NCI-H1092 treated with DMSO at 0.1 percent for 48 hours (cell line): ENCODE results near the gene GOLGA6A.
"Not testable (repeated sequence)": the region's sequence is repeated elsewhere in the genome, so short reads cannot be mapped to it uniquely, and the experiment has no call there.

Source experiments
- DNase-seq: peaks from one replicate; lab custom pipeline; 2025; lab: John Stamatoyannopoulos, UW

The GOLGA6A gene

GRCh38 chr15:74052271-74053260 lies 29.8 kb downstream of the GOLGA6A start:
- not testable (repeated sequence) for DNase-seq

- DNase-seq: no peak
These were observed 31.7 kb downstream of the GOLGA6A start for GRCh38 chr15:74050556-74051234.

- no peak for DNase-seq
These were observed 32.2 kb downstream of the GOLGA6A start for GRCh38 chr15:74050127-74050526.

- no peak for DNase-seq
These were observed 36.1 kb downstream of the GOLGA6A start for GRCh38 chr15:74046275-74046674.

DNA sequence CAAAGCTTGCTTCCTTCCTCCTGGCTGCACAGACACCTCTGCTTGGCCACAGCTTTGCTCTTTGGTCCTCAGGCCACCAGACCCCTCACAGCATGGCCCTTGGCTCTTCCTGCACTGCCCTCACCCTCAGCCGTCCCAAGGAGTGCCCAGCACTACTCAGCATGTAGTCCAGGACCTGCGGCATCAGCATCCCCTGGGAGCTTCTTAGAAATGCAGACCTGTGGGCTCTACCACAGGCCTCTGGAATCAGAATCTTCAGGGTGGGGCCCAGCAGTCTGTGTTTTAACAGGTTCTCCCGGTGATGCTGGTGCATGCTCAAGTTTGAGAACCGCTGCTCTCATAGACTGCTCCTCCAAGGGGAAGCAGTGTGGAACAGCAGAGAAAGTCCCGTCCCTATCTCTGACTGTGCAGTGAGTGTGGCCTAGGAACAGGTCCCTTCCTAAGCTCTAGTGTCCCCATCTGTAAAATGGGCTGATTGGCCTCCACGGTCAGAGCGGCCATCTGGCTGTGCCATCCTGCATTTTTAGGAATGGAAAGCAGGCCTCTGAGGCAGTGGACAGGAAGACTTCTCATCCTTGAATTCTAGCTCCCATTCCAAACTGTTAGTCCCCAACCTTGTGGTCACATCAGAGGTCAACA lies 36.6 kb downstream of the GOLGA6A start:
- DNase-seq: no peak

GRCh38 chr15:74045184-74045583 lies 37.2 kb downstream of the GOLGA6A start:
- DNase-seq: no peak

GRCh38 chr15:74044267-74045110 lies 37.9 kb downstream of the GOLGA6A start:
- DNase-seq: no peak

GRCh38 chr15:74043425-74044266 lies 38.7 kb downstream of the GOLGA6A start:
- no peak for DNase-seq

GRCh38 chr15:74042603-74043424 lies 39.5 kb downstream of the GOLGA6A start:
- DNase-seq: no peak

DNA sequence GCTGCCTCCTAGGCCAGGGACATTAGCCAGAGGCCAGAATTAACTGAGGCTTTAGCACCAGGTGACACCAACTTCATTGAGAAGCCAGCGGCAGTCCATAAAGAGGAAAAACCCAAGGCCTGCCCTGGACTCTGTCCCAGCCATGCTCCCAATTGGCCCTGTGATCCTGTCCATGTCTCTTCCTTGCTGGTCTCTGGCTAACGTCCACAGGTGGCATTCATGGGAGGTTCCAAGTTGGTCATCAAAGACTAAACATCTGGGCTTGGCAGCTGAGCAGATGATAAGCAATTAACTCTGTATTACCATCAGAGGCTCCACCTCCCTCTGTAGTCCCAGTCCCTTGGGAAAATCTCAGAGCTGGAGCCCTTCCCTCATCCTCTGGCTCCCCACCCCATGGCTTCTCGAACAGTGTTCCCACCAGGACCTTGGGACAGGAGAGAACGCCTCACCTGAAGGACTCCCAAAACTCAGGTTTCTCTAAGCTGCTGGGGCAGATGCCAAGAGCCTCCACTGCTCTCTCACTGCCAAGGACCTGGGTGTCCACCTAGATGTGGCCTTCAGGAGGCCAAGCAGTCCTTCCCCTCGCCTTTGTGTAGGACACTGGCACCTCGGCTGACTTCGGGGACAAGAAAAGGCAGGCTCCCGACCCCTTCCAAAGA lies 40.4 kb downstream of the GOLGA6A start:
- no peak for DNase-seq

GRCh38 chr15:74041311-74041756 lies 41.0 kb downstream of the GOLGA6A start:
- no peak for DNase-seq

DNA sequence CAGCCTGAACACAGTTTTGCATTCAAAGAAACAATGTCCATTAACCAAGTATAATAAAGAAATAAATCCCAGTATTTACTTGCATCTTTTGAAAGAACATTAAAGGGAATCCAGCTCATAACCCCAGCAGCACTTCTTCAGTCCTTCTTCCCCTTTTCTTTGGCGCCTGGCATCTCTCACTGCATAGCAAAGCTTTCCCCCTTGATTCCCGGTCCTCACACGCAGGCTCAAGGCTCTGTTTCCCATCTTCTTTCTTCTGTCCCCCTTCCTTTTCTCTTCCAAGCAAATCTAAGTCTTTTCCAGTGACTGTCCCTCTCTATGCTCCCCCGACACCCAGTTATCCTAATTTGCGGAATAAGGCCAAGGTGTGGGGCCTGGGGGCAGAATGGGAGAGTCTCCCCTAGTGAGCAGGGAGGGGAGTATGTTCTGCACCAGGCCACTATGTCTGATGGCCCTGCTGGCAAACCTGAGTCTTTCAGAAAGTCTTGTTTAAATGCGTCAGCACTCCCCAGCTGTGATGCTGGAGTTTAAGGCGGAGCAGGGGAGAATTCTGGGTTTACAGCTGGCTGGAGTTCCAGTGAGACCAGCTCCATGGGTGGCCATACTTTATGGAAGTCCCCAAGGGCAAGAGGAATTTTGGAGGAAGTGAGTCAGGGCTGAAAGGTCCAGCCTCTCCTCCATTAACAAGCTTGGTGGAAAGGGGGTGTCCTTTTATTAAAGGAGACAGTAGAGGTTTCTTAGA lies 42.1 kb downstream of the GOLGA6A start:
- no peak for DNase-seq

DNA sequence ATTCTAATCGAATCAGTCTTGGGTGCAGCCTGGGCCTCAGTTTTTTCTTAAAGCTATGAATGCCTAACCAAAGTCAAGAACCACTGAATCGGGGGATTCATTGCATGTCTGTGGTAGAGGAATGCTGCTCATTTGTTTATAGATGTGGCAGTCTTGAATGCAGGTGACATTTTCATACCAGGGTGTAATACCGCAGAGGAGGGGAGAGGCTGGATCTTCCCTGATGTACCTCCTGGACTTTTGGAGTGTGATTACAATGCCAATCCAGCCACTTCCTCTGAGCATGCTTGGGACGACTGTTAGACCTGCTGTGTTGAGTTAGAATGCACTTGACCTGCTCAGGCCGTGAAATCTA lies 42.7 kb downstream of the GOLGA6A start:
- DNase-seq: no peak

GRCh38 chr15:74038707-74039655 lies 43.4 kb downstream of the GOLGA6A start:
- DNase-seq: no peak

GRCh38 chr15:74037171-74038117 lies 44.9 kb downstream of the GOLGA6A start:
- DNase-seq: no peak
